HL-60/S4 treated with phorbol 12-myristate 13-acetate at 8.2 ng/mL for 4 days and 3 days (cell line): ENCODE measurements around the gene CDK19.

Experiments
- in situ Hi-C: fragments of 300-500 bp; cut with MboI; formaldehyde crosslinking; loops from 2 replicates; pipeline ENCODE4 v1.15.0; 2022; ENCODE audit warnings: low sequenced_read_pairs

CDK19 gene

DNA sequence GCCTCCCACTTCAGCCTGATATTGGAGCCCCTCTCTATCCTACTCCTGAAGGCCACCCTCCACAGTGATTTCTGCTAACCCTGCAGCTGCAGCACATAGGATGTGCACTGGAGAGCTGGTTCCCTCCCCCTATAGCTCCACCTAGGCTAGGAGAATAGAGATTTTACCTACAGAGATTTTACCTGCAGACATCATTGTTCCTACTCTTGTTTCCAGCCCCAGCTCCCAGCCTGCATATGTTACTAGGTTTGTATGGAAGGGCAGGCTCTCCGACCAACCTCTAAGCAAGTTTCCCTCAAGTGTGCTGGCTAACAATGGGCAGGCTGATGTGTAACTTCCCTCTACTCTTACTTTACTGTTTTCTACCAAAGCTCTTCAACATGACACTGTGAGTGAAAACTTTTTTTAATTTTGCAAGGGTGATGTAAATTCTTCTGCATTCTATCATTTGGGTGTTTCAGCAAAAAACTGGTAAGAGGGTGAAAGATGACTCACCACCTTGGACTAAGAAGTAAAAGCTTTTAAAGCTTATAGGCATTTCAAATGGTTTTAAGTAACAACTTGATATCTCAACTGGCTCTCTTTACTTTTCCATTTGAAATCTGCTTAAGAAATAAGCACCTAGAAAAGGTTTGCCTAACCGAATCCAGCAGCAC is 106.8 kb downstream of the CDK19 start:
- in situ Hi-C loops = no loop called here

GRCh38 chr6:110705543-110705942 is 109.7 kb downstream of the CDK19 start:
- in situ Hi-C loops = no loop called here

- in situ Hi-C loops = no loop called here
Observed at GRCh38 chr6:110703906-110704594, 111.2 kb downstream of the CDK19 start.

DNA sequence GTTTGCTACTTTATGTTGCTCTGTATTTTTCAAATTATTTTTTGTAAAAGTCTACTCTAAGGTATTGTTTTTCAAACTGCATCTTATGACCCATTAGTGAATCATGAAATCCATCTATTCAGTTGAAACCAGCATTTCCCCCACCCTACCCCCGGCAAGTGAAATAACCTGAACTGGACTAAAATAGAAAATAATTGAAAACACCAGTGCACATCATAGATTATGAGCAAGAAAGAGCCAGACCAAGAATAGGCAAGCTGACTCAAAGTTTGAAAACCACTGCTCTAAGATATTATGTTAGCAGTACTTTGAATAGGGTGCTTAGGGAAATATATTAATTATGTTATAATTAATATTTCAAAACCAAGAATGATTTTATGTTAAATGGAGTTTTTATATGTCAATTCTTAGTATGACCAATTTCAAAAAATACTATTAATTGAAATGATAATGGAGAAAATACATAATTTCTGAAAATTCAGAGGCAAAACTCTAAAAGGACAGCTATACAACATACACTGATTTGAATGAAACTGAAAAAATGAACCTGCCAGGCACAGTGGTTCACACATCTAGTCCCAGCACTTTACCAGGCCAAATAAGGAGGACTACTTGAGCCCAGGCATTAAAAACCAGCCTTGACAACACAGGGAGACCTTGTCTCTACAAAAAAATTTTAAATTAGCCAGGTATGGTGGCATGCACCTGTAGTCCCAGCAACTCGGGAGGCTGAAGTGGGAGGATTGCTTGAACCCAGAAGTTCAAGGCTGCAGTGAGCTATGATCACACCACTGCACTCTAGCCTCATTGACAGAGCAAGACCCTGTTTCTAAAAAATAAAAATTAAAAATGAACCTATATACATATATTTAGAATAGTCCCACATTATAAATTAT is 112.0 kb downstream of the CDK19 start:
- in situ Hi-C loops = no loop called here

DNA sequence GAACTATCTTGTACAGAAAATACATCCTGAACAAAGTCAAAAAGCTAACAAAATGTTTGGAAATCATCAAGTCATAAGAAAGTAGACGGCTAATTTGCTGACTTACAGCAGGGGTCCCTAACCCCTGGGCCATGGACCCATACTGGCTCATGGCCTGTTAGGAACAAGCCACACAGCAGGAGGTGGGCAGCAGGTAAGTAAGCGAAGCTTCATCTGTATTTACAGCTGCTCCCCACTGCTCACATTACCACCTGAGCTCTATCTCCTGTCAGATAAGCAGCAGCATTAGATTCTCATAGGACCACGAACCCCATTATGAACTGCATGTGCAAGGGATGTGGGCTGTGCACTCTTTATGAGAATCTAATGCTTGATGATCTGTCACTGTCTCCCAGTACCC is 115.5 kb downstream of the CDK19 start:
- in situ Hi-C loops = loop anchor here (25.0 kb wide), 1 partner anchor 238 kb away; no protein-coding TSS in a partner anchor

GRCh38 chr6:110693994-110694393 is 121.3 kb downstream of the CDK19 start:
- in situ Hi-C loops = loop anchor here (25.0 kb wide), 1 partner anchor 243 kb away; no protein-coding TSS in a partner anchor

GRCh38 chr6:110693296-110693695 is 122.0 kb downstream of the CDK19 start:
- in situ Hi-C loops = loop anchor here (25.0 kb wide), 1 partner anchor 244 kb away; no protein-coding TSS in a partner anchor

GRCh38 chr6:110690916-110691315 is 124.4 kb downstream of the CDK19 start:
- in situ Hi-C loops = loop anchor here (25.0 kb wide), 1 partner anchor 246 kb away; no protein-coding TSS in a partner anchor

DNA sequence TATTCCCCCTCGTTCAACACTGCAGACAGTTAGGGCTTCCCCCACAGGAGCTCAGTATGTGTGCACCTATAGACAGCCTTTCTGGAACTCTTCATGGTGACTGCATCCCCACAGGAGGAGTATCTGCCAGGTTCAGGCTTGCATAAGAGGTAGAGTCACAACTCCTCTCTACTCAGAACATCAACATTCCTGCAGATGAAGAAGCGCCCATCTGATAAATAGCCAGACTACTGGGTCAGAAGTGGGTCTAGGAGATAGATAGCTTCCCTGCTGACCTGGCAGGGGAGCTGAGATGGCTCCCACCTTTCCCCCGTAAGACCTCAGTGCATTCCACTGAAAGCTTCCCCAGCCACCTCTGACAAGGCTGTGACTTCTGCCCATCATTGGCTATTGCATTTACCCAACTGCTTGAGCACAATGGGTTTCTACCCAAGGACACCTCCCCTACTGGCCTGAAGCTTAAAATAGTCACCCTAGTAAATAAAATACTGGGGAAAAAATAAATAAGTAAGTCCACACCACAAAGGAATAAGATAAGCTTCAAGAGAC is 125.1 kb downstream of the CDK19 start:
- in situ Hi-C loops = loop anchor here (25.0 kb wide), 1 partner anchor 247 kb away; no protein-coding TSS in a partner anchor

GRCh38 chr6:110689275-110689935 is 125.9 kb downstream of the CDK19 start:
- in situ Hi-C loops = loop anchor here (25.0 kb wide), 1 partner anchor 248 kb away; no protein-coding TSS in a partner anchor

GRCh38 chr6:110688661-110689268 is 126.5 kb downstream of the CDK19 start:
- in situ Hi-C loops = loop anchor here (25.0 kb wide), 1 partner anchor 249 kb away; no protein-coding TSS in a partner anchor

- in situ Hi-C loops = loop anchor here (25.0 kb wide), 1 partner anchor 250 kb away; no protein-coding TSS in a partner anchor
Observed at GRCh38 chr6:110687326-110687725, 127.9 kb downstream of the CDK19 start.

GRCh38 chr6:110683241-110683640 is 132.0 kb downstream of the CDK19 start:
- in situ Hi-C loops = loop anchor here (25.0 kb wide), 1 partner anchor 254 kb away; no protein-coding TSS in a partner anchor

DNA sequence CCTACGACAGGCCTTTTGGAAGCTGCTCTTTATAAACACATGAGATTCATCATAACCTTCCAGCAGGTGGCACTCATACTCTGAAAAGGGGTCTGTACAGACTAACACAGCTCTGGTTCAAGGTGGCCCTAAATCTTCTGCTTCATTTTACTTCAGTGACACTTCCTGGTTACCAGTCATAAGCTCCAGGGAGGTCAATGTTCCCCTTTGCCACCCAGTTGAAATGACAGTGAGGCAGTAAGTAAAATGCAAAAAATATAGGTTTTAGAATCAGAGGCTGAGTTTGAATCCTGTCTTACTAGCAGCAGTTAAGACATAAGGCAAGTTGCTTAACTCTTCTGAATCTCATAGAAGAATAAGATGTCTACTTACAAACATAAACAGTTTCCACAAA is 132.8 kb downstream of the CDK19 start:
- in situ Hi-C loops = loop anchor here (25.0 kb wide), 1 partner anchor 255 kb away; no protein-coding TSS in a partner anchor

DNA sequence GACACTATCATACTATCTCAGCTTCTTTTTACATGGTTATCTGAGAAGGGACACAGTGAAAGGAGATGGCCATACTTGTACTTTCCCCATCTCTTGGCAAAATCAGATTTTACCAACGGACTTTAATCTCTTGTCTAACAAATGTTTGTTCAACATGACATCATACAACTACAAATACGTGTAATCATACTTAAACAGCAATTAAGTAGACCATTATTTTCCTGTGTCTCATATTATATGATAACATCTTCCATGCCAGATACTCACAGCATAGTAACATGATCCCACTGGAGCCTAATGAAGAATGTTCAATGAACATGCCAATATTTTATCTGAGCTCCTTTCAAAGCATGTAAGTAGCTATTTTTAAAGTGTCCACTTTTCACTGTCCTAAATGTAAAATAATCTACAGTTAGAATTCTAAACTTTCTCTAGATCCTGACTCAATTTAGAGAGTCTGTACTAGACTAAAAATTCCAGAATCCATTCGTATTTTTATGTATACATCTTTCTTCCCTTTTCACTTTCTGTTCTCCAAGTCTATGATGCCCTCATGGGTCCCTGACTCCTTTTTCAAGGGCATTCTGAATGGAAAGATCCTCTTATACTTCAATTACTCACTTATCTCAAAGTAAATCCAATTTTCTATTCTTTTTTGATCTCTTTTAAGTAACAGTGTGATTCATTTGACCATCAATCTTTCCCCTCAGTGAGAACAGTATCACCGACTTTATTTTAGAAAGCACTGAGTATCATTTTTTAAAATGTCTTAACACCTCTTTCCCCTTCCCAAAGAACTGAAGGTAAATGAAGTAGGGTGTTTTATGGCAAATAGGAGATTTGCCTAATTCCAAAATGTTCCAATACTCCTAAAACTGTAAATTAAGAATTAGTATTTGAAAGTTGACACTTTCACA is 133.5 kb downstream of the CDK19 start:
- in situ Hi-C loops = loop anchor here (25.0 kb wide), 1 partner anchor 256 kb away; no protein-coding TSS in a partner anchor

DNA sequence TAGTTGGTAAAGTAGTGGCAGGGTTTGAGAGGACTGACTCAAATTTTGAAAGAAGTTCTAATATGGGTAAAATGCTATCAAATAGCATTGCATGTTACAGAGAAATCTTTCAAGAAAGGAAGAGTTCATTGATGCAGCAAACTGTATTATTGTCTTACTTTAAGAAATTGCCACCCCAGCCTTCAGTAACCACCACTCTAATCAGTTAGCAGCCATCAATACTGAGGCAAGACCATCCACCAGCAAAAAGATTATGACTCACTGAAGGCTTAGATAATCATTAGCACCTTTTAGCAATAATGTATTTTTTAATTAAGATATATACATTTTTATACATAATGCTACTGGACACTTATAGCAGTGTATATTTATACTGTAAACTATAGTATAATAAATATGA is 138.9 kb downstream of the CDK19 start:
- in situ Hi-C loops = loop anchor here (25.0 kb wide), 1 partner anchor 261 kb away; no protein-coding TSS in a partner anchor

DNA sequence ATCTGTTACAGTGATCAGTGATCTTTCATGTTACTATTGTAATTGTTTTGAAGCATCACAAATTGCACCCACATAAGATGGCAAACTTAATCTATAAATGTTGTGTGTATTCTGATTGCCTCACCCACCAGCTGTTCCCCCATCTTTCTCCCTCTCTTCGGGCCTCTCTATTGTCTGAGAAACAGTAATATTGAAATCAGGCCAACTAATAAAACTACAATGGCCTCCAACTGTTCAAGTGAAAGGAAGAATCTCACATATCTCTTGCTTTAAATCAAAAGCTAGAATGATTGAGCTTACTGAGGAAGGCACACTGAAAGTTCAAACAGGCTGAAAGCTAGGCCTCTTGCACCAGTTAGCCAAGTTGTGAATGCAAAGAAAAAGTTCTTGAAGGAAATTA is 141.2 kb downstream of the CDK19 start:
- in situ Hi-C loops = no loop called here

DNA sequence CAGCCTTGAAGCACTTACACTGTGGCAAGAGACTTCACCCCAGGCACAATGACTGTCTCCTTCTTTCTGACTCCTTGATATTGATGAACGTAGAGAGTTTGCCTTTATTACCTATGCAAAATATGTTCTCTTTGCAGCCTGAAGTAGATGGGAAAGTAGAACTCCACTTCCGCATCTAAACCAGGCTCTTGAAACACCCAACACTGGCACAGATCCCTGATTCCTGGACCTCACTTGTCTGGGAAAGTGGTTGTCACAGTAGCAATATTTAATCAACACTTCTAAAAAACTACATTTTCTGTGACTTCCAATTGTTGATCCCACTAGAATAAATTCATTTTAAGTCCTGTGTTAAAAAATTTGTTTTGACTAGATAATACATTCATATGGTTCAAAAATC is 143.1 kb downstream of the CDK19 start:
- in situ Hi-C loops = no loop called here
